GM11168 (cell line): ENCODE results near the gene PCDHGA10.
"Not testable (repeated sequence)": the region's sequence is repeated elsewhere in the genome, so short reads cannot be mapped to it uniquely, and the experiment has no call there.

Source experiments
- in situ Hi-C: fragments of 300-500 bp; cut with MboI; formaldehyde crosslinking; loops from one replicate; pipeline ENCODE4 v1.12.0; 2022; ENCODE audit warnings: low sequenced_read_pairs; ENCODE audit not compliant: unreplicated experiment

PCDHGA10 gene

DNA sequence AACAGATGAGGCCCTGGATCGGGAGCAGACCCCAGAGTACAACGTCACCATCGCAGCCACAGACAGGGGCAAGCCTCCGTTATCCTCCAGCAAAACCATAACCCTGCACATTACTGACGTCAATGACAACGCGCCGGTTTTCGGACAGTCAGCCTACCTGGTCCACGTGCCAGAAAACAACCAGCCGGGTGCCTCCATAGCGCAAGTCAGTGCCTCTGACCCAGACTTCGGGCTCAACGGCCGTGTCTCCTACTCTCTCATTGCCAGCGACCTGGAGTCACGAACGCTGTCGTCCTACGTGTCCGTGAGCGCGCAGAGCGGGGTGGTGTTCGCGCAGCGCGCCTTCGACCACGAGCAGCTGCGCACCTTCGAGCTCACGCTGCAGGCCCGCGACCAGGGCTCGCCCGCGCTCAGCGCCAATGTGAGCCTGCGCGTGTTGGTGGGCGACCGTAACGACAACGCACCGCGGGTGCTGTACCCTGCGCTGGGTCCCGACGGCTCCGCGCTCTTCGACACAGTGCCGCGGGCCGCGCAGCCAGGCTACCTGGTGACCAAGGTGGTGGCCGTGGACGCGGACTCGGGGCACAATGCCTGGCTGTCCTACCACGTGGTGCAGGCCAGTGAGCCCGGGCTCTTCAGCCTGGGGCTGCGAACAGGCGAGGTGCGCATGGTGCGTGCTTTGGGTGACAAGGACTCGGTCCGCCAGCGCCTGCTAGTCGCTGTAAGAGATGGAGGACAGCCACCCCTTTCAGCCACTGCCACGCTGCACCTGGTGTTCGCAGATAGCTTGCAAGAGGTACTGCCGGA lies 6.5 kb downstream of the PCDHGA10 start:
- in situ Hi-C loops: no loop called here

DNA sequence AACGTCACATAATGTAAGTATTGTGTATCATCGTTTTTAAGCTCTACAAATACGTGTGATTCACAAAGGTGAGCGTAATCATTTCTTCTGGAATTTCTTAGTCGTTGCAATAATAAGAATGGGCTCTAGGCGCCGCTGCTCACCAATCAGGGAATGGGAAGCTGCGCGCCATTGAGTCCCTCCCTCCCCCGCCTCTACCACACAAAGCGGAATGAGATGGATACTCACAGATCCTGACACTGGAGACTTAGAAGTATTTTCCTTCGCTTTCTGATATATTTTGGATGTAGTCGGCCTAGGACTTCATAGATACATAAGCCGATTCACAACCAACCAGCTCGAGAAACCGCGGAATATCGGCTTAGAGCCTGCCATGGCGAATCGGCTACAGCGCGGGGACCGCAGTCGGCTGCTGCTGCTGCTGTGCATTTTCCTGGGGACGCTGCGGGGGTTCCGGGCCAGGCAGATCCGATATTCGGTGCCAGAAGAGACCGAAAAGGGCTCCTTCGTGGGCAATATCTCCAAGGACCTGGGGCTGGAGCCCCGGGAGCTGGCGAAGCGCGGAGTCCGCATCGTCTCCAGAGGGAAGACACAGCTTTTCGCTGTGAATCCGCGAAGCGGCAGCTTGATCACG lies 8.2 kb downstream of the PCDHGA10 start, which contains the start of gene PCDHGA11:
Gene PCDHGA11 (plus strand): TSS at position 197 of the 634 bp plus-strand sequence. CDS start 177 bp downstream, at position 374.
- in situ Hi-C loops: no loop called here

DNA sequence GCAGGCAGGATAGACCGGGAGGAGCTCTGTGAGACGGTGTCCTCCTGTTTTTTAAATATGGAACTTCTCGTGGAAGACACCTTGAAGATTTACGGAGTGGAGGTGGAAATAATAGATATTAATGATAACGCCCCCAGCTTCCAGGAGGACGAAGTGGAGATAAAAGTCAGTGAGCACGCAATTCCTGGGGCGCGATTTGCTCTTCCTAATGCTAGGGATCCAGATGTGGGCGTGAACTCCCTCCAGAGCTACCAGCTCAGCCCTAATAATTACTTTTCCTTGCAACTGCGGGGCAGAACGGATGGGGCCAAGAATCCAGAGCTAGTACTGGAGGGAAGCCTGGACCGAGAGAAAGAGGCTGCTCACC lies 8.7 kb downstream of the PCDHGA10 start:
- in situ Hi-C loops: no loop called here

DNA sequence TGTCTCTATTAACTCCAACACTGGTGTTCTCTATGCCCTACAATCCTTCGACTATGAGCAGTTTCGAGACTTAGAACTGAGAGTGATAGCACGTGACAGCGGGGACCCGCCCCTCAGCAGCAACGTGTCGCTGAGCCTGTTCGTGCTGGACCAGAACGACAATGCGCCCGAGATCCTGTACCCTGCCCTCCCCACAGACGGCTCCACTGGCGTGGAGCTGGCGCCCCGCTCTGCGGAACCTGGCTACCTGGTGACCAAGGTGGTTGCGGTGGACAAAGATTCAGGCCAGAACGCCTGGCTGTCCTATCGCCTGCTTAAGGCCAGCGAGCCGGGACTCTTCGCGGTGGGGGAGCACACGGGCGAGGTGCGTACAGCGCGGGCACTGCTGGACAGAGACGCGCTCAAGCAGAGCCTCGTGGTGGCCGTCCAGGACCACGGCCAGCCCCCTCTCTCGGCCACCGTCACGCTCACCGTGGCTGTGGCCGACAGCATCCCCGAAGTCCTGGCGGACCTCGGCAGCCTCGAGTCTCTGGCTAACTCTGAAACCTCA lies 10.0 kb downstream of the PCDHGA10 start:
- in situ Hi-C loops: no loop called here

DNA sequence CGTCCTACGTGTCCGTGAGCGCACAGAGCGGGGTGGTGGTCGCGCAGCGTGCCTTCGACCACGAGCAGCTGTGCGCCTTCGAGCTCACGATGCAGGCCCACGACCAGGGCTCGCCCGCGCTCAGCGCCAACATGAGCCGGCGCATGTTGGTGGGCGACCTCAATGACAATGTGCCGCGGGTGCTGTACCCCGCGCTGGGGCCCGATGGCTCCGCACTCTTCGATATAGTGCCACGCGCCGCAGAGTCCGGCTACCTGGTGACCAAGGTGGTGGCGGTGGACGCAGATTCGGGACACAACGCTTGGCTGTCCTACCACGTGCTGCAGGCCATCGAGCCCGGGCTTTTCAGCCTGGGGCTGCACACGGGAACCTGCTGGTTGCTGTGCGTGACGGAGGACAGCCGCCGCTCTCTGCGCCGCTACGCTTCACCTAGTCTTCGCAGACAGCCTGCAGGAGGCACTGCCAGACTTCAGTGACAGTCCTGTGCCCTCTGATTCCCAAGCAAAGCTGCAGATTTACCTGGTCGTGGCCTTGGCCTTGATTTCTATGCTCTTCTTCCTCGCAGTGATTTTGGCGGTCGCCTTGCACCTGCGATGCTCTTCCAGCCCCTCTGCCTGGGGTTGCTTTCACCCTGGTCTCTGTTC lies 15.1 kb downstream of the PCDHGA10 start:
- in situ Hi-C loops: loop anchor here (5.0 kb wide), 1 partner anchor 89 kb away; no protein-coding TSS in a partner anchor

DNA sequence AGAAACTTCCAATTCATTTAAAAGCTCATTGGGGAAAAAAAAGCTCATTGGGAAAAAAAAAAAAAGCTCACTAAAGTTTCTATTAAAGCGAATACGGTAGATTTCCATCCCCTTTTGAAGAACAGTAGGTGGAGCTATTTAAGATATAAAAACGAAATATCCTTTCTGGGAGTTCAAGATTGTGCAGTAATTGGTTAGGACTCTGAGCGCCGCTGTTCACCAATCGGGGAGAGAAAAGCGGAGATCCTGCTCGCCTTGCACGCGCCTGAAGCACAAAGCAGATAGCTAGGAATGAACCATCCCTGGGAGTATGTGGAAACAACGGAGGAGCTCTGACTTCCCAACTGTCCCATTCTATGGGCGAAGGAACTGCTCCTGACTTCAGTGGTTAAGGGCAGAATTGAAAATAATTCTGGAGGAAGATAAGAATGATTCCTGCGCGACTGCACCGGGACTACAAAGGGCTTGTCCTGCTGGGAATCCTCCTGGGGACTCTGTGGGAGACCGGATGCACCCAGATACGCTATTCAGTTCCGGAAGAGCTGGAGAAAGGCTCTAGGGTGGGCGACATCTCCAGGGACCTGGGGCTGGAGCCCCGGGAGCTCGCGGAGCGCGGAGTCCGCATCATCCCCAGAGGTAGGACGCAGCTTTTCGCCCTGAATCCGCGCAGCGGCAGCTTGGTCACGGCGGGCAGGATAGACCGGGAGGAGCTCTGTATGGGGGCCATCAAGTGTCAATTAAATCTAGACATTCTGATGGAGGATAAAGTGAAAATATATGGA lies 17.7 kb downstream of the PCDHGA10 start, which contains the start of gene PCDHGA12:
Gene PCDHGA12 (plus strand): TSS at position 176 of the 782 bp plus-strand sequence. CDS start 253 bp downstream, at position 429.
- in situ Hi-C loops: no loop called here

DNA sequence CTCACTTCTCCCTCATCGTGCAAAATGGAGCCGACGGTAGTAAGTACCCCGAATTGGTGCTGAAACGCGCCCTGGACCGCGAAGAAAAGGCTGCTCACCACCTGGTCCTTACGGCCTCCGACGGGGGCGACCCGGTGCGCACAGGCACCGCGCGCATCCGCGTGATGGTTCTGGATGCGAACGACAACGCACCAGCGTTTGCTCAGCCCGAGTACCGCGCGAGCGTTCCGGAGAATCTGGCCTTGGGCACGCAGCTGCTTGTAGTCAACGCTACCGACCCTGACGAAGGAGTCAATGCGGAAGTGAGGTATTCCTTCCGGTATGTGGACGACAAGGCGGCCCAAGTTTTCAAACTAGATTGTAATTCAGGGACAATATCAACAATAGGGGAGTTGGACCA lies 18.5 kb downstream of the PCDHGA10 start:
- in situ Hi-C loops: no loop called here

DNA sequence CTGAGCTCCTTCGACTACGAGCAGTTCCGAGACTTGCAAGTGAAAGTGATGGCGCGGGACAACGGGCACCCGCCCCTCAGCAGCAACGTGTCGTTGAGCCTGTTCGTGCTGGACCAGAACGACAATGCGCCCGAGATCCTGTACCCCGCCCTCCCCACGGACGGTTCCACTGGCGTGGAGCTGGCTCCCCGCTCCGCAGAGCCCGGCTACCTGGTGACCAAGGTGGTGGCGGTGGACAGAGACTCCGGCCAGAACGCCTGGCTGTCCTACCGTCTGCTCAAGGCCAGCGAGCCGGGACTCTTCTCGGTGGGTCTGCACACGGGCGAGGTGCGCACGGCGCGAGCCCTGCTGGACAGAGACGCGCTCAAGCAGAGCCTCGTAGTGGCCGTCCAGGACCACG lies 19.5 kb downstream of the PCDHGA10 start:
- in situ Hi-C loops: not testable (repeated sequence)

DNA sequence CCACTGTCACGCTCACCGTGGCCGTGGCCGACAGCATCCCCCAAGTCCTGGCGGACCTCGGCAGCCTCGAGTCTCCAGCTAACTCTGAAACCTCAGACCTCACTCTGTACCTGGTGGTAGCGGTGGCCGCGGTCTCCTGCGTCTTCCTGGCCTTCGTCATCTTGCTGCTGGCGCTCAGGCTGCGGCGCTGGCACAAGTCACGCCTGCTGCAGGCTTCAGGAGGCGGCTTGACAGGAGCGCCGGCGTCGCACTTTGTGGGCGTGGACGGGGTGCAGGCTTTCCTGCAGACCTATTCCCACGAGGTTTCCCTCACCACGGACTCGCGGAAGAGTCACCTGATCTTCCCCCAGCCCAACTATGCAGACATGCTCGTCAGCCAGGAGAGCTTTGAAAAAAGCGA lies 19.9 kb downstream of the PCDHGA10 start:
- in situ Hi-C loops: not testable (repeated sequence)

DNA sequence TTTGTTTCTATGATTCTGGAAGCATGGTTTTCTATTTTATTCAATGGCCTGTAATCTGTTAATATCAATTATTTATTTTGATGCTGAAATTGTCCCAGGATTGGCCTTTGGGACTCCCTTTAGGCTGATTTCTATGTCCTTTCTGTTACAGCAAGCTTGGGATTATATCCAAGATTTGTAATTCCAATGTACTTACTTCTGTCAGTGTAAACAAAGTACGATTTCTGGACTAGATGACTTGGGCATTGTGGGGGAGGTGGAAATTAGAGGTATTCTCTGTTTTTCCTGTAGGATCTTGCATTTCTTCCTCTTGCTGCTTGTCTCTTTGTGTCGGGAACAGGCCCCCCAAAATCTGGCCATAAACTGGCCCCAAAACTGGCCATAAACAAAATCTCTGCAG lies 21.2 kb downstream of the PCDHGA10 start:
- in situ Hi-C loops: no loop called here

DNA sequence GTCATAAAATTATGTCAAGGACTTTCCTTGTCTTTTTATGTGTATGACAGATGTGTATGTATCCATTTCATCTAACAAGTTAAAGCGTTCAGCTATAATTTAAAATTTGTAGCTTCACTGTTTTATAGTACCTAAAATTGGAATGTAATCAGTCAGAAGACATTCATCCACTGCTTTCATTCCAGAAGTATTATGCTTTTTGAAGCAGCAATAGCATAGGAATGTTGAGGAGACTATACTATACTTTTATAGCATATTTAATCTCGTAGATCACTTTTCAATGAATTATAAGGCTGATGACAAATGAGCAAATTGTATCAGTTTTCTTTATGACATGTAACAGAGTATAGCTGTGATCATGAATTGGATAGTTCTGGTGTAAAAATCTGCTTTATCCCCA lies 24.4 kb downstream of the PCDHGA10 start:
- in situ Hi-C loops: no loop called here

DNA sequence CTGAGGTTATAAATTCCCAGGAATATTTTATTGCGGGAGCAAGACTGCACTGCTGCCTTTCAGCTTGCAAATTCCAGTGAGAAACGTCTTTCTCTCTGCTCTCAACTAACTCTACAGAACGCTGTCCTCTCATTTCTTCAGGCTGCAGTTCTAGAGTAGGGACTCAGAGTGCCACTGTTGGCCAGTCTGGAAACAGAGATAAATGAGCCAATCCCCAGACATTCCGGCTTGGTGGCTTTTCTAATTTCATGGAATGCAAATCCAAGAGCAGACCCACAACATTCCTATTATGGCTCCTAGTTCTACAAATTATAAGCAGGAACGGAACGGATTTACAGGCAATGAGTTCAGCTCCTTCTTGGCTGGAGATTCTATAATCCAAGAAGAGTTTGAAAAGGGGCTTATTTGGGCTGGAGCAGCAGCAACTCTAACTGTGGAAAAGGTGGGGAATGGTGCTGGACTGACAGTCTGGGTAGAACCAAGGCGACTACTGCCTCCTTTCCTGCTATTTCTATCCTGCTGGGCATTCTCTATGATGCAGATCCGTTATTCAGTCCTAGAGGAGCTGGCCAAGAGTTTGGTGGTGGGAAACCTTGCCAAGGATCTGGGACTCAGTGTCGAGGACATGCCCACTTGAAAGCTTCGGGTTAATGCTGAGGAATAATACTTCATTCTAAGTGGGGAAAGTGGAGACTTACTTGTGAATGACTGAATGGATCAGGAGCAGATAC lies 26.8 kb downstream of the PCDHGA10 start:
- in situ Hi-C loops: no loop called here

DNA sequence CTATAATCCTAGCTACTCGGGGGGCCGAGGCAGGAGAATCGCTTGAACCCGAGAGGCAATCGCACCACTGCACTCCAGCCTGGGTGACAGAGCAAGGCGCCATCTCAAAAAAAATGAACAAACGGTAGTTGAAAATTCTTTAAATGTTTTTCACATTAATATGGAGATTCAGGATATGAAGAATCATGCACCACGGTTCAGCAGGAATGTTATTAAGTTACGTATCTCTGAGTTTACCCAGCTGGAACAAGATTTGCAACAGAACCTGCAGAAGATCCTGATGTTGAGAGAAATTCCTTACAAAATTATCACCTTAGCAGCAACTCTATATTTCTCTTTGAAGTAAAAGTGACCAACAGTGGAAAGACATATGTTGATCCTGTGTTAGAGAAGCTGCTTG lies 27.6 kb downstream of the PCDHGA10 start:
- in situ Hi-C loops: no loop called here

DNA sequence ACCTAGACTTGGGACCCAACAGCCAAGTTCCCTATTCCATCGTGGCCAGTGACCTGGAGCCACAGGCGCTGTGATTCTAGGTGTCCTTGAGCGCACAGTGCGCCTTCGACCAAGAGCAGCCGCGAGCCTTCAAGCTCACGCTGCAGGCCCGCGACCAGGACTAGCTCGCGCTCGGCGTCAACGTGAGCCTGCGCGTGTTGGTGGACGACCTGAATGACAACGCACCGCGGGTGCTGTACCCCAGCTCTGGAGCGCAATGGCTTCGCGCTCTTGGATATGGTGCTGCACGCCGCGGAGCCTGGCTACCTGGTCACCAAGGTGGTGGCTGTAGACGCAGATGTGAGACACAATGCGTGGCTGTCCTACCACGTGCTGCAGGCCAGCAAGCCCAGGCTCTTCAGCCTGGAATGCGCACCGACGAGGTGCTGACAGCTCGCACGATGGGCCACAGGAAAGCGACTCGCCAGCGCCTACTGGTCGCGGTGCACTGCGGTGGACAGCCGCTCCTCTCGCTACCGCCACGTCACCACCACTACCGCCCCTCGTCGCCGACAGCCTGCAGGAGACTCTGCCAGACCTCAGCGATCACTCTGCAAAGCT lies 28.9 kb downstream of the PCDHGA10 start:
- in situ Hi-C loops: no loop called here

DNA sequence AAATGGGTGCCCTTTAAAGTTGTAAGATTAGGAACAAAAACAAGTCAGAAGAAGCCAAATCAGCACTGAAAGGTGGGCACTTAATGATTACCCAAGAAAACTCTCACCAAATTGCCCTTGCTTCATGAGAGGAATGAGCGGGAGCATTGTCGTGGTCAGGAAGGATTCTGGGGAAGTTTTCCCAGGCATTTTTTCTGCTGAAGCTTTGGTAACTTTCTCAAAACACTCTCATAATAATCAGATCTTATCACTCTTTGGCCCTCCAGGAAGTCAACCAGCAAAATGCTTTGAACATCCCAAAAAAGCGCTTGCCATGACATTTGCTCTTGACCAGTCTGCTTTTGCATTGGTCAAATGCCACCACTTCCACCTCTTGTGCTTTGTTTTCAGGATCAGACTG lies 52.6 kb downstream of the PCDHGA10 start:
- in situ Hi-C loops: no loop called here
